GM19463 (cell line): ENCODE data around the gene EIF6.

Experiments
- ATAC-seq: cut with Tn5 transposase; IDR thresholded peaks from one replicate; pipeline ENCODE4 v1.9.1; 2021; ENCODE audit warnings: mild to moderate bottlenecking, moderate library complexity; ENCODE audit not compliant: unreplicated experiment

EIF6 gene

GRCh38 chr20:35295674-35296073, 11.1 kb upstream of the EIF6 start:
- no peak for ATAC-seq

- ATAC-seq: no peak
Measured at GRCh38 chr20:35295058-35295457, 10.5 kb upstream of the EIF6 start.

- no peak for ATAC-seq
Measured at GRCh38 chr20:35294293-35294685, 9.7 kb upstream of the EIF6 start.

GRCh38 chr20:35293303-35294292, 9.0 kb upstream of the EIF6 start:
- ATAC-seq: no peak

GRCh38 chr20:35292504-35293285, 8.1 kb upstream of the EIF6 start:
- ATAC-seq: no peak

- no peak for ATAC-seq
Measured at GRCh38 chr20:35291654-35292503, 7.3 kb upstream of the EIF6 start, which contains the start of gene FAM83C. Gene FAM83C, minus strand, starts transcription at chr20:35292425. Its CDS starts 121 bp downstream, at chr20:35292304.

- ATAC-seq: no peak
Measured at GRCh38 chr20:35290887-35291417, 6.4 kb upstream of the EIF6 start.

- ATAC-seq: no peak
Measured at GRCh38 chr20:35290186-35290886, 5.8 kb upstream of the EIF6 start.

GRCh38 chr20:35288325-35289060, 3.9 kb upstream of the EIF6 start:
- no peak for ATAC-seq

GRCh38 chr20:35287509-35288324, 3.1 kb upstream of the EIF6 start:
- no peak for ATAC-seq

- ATAC-seq: no peak
Measured at GRCh38 chr20:35286899-35287508, 2.4 kb upstream of the EIF6 start.

- no peak for ATAC-seq
Measured at GRCh38 chr20:35286077-35286898, 1.7 kb upstream of the EIF6 start.

GRCh38 chr20:35285806-35286076, 1.2 kb upstream of the EIF6 start:
- no peak for ATAC-seq

GRCh38 chr20:35284992-35285805, 627 bp upstream of the EIF6 start:
- ATAC-seq: no peak

GRCh38 chr20:35283441-35284266, 918 bp downstream of the EIF6 start:
- no peak for ATAC-seq
